Right cardiac atrium (tissue), 5 donors: Measurements from ENCODE around the gene SORCS2. TPM values are rescaled to one million over a fixed set of nuclear protein-coding genes. Genes with fewer than 3 reads are reported as not detected.

Experiments used
- ATAC-seq, 2 donors: fragments of 200-7000 bp; cut with Tn5 transposase; one replicate each; pipeline versions ENCODE4 v1.8.0 to v1.9.1; 2020; ENCODE audit warnings: moderate library complexity in 2 of 2, mild to moderate bottlenecking in 1 of 2
- DNase-seq, 3 donors: peaks; one replicate each; pipeline ENCODE4 v3.0.0-alpha.2; 2020
- H3K27ac ChIP-seq: one replicate; pipeline ENCODE4 v1.5.1; 2013; ENCODE audit warnings: mild to moderate bottlenecking, low read length, control low read depth, moderate library complexity
- H3K27me3 ChIP-seq: one replicate; pipeline ENCODE4 v1.6.1; 2013; ENCODE audit not compliant: control insufficient read depth, insufficient read depth
- H3K4me1 ChIP-seq: one replicate; pipeline ENCODE4 v1.6.1; 2013; ENCODE audit warnings: low read length; ENCODE audit not compliant: control insufficient read depth, insufficient read depth
- H3K4me3 ChIP-seq: one replicate; pipeline ENCODE4 v1.5.1; 2013; ENCODE audit warnings: low read length, control low read depth
- H3K9me3 ChIP-seq: one replicate; pipeline ENCODE4 v1.6.1; 2013; ENCODE audit warnings: low read length; ENCODE audit not compliant: control insufficient read depth
- WGBS: extraction: QIAGEN DNeasy Blood & Tissue Kit; methylation state at CpG from one replicate; pipeline ENCODE4 v1.1.7; 2013; 5-methylcytosine and 5-hydroxymethylcytosine counted together
- intact Hi-C, 4 donors: fragments of 100-400 bp; cut with DNase I; formaldehyde crosslinking; loops; one replicate each; pipeline versions ENCODE4 v1.11.0 to v1.14.0; 2022 to 2023
- polyA plus RNA-seq: library from polyadenylated mRNA; stranded (reverse); fragments of 200-250 nt; gene quantifications from one replicate; pipeline ENCODE4 v1.2.3, GENCODE V29; 2013
- total RNA-seq, 4 donors: library from RNA; stranded (reverse); fragmentation: NEBNext Ultra II Directional; extraction: Animal tissue kit (Norgen Biotek cat#: 25700); gene quantifications; one replicate each; pipeline ENCODE4 v1.2.1, GENCODE V29; 2021
- donor health status: healthy with polysubstance abuse.
- donor health status: DM: no; HTN: yes; CAD: no.
- donor health status: DM: no; HTN: no; CAD: no.
- donor health status: DM: no; HTN: yes; CAD: no; lungs with severe emphysema.
- donor health status: DM: yes; HTN: yes; CAD: no.

The SORCS2 gene
- total and polyA plus RNA-seq, 5 donors, result 2.1 to 7.3 (median 2.7) TPM

GRCh38 chr4:7647600-7648543, 455.5 kb downstream of the SORCS2 start:
- intact Hi-C loops, result no loop called here
- ATAC-seq (peak; percentile 45 to 59), DNase-seq (peak in 1 of 3 donors; percentile 44)
- no peak overlapping the region for H3K4me3 ChIP-seq
- H3K27me3 ChIP-seq, result no peaks in the 10 kb centered on the region
- H3K9me3 ChIP-seq, result no peaks in the 10 kb centered on the region
- H3K4me1 ChIP-seq, result no peaks in the 10 kb centered on the region
- 78% methylated on average over 23 of the region's 23 CpGs for WGBS
- H3K27ac ChIP-seq, result no peak overlapping the region

DNA sequence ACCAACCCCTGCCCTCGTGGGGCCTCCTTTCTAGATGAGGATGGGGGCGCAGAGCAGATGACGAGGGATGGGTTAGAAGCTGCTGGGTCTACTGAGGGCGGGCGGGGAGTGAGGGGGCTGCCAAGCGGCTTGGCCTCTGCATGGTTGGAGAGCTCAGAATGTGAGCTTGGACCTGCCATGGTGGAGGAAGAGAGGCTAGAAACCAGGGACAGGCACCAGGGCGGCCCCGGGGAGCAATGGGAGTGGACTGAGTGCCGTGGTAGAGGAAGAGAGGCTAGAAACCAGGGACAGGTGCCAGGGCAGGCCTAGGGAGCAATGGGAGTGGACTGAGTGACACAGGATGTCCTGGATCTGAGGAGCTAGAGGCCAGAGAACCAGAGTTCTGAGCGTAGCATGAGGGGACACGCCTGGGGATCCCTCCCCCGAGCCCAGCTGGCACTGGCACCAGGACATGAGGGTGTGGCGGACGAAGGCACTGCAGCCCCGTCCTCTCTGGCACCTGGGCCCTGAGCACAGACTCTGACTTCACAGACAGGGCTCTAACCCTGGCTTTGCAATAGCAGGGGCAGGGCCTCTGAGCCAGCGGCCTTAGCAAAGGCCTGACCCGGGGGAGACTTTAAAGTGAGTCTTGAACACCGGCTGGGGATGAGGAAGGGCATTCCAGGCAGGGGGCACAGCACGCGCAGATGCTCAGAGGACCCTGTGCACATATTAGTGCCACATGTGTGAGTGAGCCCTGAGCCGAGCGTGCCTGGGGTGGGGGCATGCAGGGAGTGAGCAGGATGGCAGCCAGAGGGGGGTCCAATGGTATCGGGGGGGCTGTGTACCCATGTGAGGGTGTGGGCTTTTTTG, 456.4 kb downstream of the SORCS2 start:
- H3K27me3 ChIP-seq, result no peaks in the 10 kb centered on the region
- H3K4me3 ChIP-seq, result no peak overlapping the region
- no peaks in the 10 kb centered on the region for H3K9me3 ChIP-seq
- intact Hi-C loops, result no loop called here
- no peaks in the 10 kb centered on the region for H3K4me1 ChIP-seq
- 83% methylated on average over 23 of the region's 23 CpGs for WGBS
- DNase-seq (no peak), ATAC-seq (no peak)
- no peak overlapping the region for H3K27ac ChIP-seq

GRCh38 chr4:7649411-7649740, 457.0 kb downstream of the SORCS2 start:
- Histone ChIP-seq H3K9me3 (no peaks in the 10 kb centered on the region), H3K27ac (no peak overlapping the region), H3K4me1 (no peaks in the 10 kb centered on the region), H3K4me3 (no peak overlapping the region), H3K27me3 (no peaks in the 10 kb centered on the region)
- 92% methylated on average over 5 of the region's 5 CpGs for WGBS
- DNase-seq, result no peak
- intact Hi-C loops, result no loop called here
- ATAC-seq, result no peak

DNA sequence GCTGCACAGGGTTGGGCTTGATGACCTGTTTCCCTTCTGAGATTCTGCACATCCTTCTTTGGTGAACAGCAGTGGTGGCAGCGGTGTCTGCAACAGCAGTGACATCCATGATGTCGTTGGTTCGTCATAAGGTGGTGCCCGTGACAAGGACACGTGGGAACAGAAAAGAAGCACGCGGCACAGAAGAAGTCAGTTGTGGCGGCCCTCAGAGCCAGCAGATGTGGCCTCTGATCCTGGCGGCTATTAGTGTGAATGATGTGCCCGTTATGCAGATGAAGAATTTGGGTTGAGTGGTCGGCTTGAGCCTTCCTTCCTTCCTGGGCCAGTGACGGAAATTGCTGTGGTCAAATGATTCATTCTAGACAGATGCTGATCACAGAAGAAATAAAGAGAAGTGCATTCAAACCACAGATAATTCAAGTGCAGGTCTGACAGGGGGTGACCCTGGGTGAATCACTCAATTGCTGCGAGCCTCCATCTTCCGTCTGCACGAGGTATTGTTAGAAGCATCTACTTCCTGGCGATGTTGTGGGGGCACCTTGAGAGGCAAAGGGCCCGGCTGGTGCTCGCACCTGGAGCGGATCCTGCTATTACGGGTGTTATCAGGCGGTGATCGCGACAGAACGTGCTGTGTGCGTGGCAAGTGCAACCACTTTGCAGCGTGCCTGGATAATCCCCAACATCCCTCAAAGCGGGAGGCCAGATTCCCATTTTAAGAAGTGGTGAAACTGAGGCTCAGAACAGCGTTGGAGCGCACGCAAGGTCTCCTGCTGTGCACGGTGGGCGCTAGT, 457.6 kb downstream of the SORCS2 start:
- ATAC-seq (no peak), DNase-seq (no peak)
- intact Hi-C loops, result no loop called here
- no peak overlapping the region for H3K27ac ChIP-seq
- H3K27me3 ChIP-seq, result no peaks in the 10 kb centered on the region
- H3K4me3 ChIP-seq, result no peak overlapping the region
- no peaks in the 10 kb centered on the region for H3K4me1 ChIP-seq
- no peaks in the 10 kb centered on the region for H3K9me3 ChIP-seq
- WGBS, result 74% methylated on average over 32 of the region's 32 CpGs

GRCh38 chr4:7650606-7651385, 458.5 kb downstream of the SORCS2 start:
- Histone ChIP-seq H3K4me3 (no peak overlapping the region), H3K27me3 (no peaks in the 10 kb centered on the region), H3K4me1 (no peaks in the 10 kb centered on the region), H3K9me3 (no peaks in the 10 kb centered on the region), H3K27ac (no peak overlapping the region)
- no peak for DNase-seq
- intact Hi-C loops, result no loop called here
- WGBS, result 47% methylated on average over 22 of the region's 22 CpGs
- no peak for ATAC-seq

DNA sequence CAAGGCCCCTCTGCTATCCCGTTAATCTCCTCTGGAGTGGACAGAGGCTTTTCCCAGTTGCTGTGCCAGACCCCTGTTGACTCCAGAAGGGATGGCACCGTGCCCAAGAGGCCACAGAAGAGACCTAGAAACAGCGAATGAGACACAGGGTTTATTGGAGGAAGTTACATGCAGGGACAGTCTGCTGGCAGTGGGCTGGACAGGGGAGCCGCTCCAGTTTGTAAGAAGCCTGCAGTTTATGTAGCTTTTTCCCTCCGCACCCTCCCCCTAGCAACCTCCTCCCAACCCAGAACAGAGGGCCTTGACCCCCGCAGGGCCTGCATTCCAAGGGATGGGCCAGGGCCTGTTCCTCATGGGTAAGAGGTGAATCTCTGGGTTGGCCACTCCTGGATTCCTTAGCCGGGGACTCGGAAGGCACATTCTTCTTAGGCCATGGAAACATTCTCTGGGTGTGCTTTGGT, 459.2 kb downstream of the SORCS2 start:
- intact Hi-C loops, result no loop called here
- Histone ChIP-seq H3K27ac (no peak overlapping the region), H3K9me3 (no peaks in the 10 kb centered on the region), H3K4me3 (no peak overlapping the region), H3K27me3 (no peaks in the 10 kb centered on the region), H3K4me1 (no peaks in the 10 kb centered on the region)
- whole genome bisulfite sequencing, result 51% methylated on average over 8 of the region's 8 CpGs
- peak in 2 of 3 donors; percentile 48 to 83 for DNase-seq
- ATAC-seq, result no peak

- intact Hi-C loops, result no loop called here
- Histone ChIP-seq H3K4me1 (no peaks in the 10 kb centered on the region), H3K27ac (no peak overlapping the region), H3K9me3 (no peaks in the 10 kb centered on the region), H3K27me3 (no peaks in the 10 kb centered on the region), H3K4me3 (no peak overlapping the region)
- no peak for DNase-seq
- ATAC-seq, result no peak
- WGBS, result 75% methylated on average over 8 of the region's 8 CpGs
Observed at GRCh38 chr4:7652006-7652405, 459.7 kb downstream of the SORCS2 start.

- Histone ChIP-seq H3K4me1 (no peaks in the 10 kb centered on the region), H3K27me3 (no peaks in the 10 kb centered on the region), H3K4me3 (no peak overlapping the region), H3K27ac (no peak overlapping the region), H3K9me3 (no peaks in the 10 kb centered on the region)
- WGBS, result 81% methylated on average over 8 of the region's 8 CpGs
- peak in 1 of 3 donors; percentile 18 for DNase-seq
- intact Hi-C loops, result no loop called here
- no peak for ATAC-seq
Observed at GRCh38 chr4:7652451-7652881, 460.1 kb downstream of the SORCS2 start.

- 83% methylated on average over 3 of the region's 3 CpGs for WGBS
- Histone ChIP-seq H3K27ac (no peak overlapping the region), H3K27me3 (no peaks in the 10 kb centered on the region), H3K9me3 (no peaks in the 10 kb centered on the region), H3K4me1 (no peaks in the 10 kb centered on the region), H3K4me3 (no peak overlapping the region)
- ATAC-seq (no peak), DNase-seq (no peak)
- intact Hi-C loops, result no loop called here
Observed at GRCh38 chr4:7652906-7653305, 460.6 kb downstream of the SORCS2 start.
